NB4 (cell line): ENCODE results near the gene EPHB1.
"Not testable (repeated sequence)": the region's sequence is repeated elsewhere in the genome, so short reads cannot be mapped to it uniquely, and the experiment has no call there.

ENCODE experiments used
- MYC ChIP-seq: IDR thresholded peaks from 2 replicates; pipeline ENCODE4 v1.6.1; 2011; ENCODE audit warnings: low read depth, low read length
- POLR2A ChIP-seq: IDR thresholded peaks from 2 replicates; pipeline ENCODE4 v1.6.1; 2011; ENCODE audit warnings: mild to moderate bottlenecking; ENCODE audit not compliant: insufficient read length; ENCODE audit errors: extremely low read depth
- TF ChIP-seq, protein P1 (sequence below): IDR thresholded peaks from one replicate; pipeline ENCODE4 v1.5.1; 2012; ENCODE audit warnings: low read depth, low read length
- TF ChIP-seq, protein P2 (sequence below): IDR thresholded peaks from 2 replicates; pipeline ENCODE4 v1.6.1; 2011; ENCODE audit warnings: low read depth, low read length

DNA sequence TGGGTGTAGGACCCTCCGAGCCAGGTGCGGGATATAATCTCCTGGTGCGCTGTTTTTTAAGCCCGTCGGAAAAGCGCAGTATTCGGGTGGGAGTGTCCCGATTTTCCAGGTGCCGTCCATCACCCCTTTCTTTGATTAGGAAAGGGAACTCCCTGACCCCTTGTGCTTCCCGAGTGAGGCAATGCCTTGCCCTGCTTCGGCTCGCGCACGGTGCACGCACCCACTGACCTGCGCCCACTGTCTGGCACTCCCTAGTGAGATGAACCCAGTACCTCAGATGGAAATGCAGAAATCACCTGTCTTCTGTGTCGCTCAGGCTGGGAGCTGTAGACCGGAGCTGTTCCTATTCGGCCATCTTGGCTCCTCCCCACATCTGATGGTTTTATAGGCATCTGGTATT is 210.6 kb downstream of the EPHB1 start:
- TF ChIP-seq, protein P1, sequence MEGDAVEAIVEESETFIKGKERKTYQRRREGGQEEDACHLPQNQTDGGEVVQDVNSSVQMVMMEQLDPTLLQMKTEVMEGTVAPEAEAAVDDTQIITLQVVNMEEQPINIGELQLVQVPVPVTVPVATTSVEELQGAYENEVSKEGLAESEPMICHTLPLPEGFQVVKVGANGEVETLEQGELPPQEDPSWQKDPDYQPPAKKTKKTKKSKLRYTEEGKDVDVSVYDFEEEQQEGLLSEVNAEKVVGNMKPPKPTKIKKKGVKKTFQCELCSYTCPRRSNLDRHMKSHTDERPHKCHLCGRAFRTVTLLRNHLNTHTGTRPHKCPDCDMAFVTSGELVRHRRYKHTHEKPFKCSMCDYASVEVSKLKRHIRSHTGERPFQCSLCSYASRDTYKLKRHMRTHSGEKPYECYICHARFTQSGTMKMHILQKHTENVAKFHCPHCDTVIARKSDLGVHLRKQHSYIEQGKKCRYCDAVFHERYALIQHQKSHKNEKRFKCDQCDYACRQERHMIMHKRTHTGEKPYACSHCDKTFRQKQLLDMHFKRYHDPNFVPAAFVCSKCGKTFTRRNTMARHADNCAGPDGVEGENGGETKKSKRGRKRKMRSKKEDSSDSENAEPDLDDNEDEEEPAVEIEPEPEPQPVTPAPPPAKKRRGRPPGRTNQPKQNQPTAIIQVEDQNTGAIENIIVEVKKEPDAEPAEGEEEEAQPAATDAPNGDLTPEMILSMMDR = not testable (repeated sequence)
- TF ChIP-seq, protein P2, sequence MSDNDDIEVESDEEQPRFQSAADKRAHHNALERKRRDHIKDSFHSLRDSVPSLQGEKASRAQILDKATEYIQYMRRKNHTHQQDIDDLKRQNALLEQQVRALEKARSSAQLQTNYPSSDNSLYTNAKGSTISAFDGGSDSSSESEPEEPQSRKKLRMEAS = not testable (repeated sequence)
- not testable (repeated sequence) for TF ChIP-seq POLR2A, MYC
